ENCODE measurements around the gene ZNF280D. TPM values are rescaled to one million over a fixed set of nuclear protein-coding genes. Genes with fewer than 3 reads are reported as not detected.

ZNF280D gene
- total RNA-seq, 1 donor from 2014 or later = 25.9 TPM

DNA sequence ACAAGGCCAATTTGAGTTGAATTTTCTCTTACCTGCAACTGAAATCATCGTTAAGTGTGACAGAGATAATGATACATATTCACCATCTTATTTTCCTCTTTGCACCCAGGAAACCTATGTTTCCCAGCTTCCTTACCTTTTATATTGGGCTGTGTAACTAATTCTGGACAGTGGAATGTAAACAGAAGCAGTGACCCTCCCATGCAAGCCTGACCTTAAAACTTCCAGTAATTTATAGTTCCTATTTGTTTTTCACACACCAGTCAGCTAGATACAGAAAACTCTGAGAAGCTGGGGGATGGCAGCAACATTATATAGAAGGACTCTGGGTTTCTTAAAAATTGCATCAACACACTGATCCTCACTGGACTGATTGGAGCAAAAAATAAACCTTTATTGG lies 4.5 kb upstream of the ZNF280D start:
- Mint-ChIP-seq H3K36me3 (ENCODE audit: low read depth) (no peaks in the 10 kb centered on the region), H3K27ac (no peak overlapping the region), H3K9me3 (peaks cover 8% of the 10 kb centered on the region), H3K4me3 (no peak overlapping the region), H3K27me3 (peaks cover 4% of the 10 kb centered on the region), H3K4me1 (peaks cover 5% of the 10 kb centered on the region)
- intact Hi-C loops (cut with micrococcal nuclease) = loop anchor here (10.0 kb wide), 1 partner anchor 243 kb away; no protein-coding TSS in a partner anchor
- peak; percentile 13 for DNase-seq

DNA sequence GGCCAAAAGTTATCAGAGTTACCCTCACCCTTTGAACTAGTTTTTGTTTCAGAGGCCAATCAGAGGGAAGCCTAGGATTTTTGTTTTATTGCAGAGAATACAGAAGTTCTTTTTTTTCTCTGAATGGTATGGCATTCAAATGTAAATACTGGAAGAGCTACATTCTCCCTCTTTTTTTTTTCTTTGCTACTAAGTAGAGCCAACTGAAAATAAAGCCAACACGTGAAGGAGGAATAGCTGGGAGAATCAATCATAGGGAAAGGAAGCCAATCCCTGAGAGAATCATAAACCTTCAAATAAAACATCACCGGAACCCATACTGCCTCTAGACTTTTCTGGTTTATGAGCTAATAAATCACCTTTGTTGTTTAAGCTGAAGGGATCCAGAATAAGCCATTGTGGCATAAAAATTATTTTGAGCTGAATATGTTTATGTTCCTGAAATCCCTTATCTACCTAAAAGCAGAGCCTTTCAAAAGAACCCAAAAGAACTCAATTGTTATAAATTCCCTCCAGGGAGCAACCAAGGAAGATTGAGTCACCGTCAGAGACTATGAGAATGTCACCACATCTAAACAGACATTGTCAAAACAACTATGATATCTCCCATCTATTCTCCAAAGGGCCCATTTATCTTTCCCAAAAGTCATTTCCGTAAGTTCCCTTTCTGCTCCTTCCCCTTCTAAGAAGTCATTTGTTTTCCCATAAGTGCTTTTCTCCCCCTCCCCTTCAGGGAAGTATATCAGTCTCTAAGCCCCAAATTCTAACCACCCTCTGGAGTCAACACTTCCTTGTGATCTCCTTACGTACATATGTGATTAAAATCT lies 3.8 kb upstream of the ZNF280D start:
- DNase-seq = peak; percentile 34
- Mint-ChIP-seq H3K27ac (no peak overlapping the region), H3K4me3 (no peak overlapping the region), H3K9me3 (peaks cover 8% of the 10 kb centered on the region), H3K36me3 (ENCODE audit: low read depth) (peaks cover 2% of the 10 kb centered on the region), H3K4me1 (peaks cover 9% of the 10 kb centered on the region), H3K27me3 (peaks cover 2% of the 10 kb centered on the region)
- intact Hi-C loops (cut with micrococcal nuclease) = loop anchor here (10.0 kb wide), 1 partner anchor 242 kb away; no protein-coding TSS in a partner anchor

DNA sequence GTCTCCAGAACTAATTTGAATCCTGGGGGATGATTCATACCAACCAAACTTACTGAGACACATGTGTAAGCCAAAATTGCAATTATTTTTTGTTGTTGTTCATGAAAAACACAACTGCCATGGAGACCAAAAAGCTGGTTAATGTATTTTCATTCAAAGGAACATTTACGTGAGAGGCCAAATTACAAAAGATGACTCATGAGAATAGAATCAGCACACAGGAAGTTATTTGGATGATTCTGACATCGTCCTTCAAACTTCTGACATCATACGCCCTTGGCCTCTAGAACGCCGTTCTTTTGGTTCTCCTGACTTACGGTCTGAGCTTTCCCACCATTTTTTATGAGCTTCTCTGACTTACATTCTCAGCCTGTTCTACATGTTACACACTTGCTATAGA lies 3.0 kb upstream of the ZNF280D start:
- H3K36me3 Mint-ChIP-seq (ENCODE audit: low read depth) = peaks cover 4% of the 10 kb centered on the region
- peaks cover 16% of the 10 kb centered on the region for H3K4me1 Mint-ChIP-seq
- H3K27ac Mint-ChIP-seq = no peak overlapping the region
- peaks cover 2% of the 10 kb centered on the region for H3K27me3 Mint-ChIP-seq
- intact Hi-C loops (cut with micrococcal nuclease) = loop anchor here (10.0 kb wide), 1 partner anchor 242 kb away; no protein-coding TSS in a partner anchor
- peaks cover 8% of the 10 kb centered on the region for H3K9me3 Mint-ChIP-seq
- DNase-seq = peak; percentile 45
- H3K4me3 Mint-ChIP-seq = no peak overlapping the region

DNA sequence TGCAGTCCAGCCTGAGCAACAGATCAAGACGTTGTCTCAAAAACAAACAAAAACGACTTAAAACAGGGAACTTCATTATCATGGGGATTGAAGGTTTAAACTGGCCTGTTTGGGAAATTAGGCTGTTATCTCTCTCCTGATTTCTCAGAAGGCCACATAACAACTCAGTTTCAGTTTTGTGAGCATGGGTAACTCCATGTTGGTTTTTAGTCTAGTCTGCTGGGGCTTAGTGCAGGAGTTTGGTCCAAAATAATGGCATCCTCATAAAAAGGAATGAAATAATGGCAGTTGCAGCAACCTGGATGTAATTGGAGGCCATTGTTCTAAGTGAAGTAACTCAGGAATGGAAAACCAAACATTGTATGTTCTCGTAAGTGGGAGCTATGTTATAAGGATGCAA lies 2.3 kb upstream of the ZNF280D start:
- Mint-ChIP-seq H3K4me3 (no peak overlapping the region), H3K4me1 (peaks cover 22% of the 10 kb centered on the region), H3K27me3 (peaks cover 2% of the 10 kb centered on the region), H3K36me3 (ENCODE audit: low read depth) (peaks cover 10% of the 10 kb centered on the region), H3K27ac (no peak overlapping the region), H3K9me3 (peaks cover 8% of the 10 kb centered on the region)
- DNase-seq = peak; percentile 34
- intact Hi-C loops (cut with micrococcal nuclease) = loop anchor here (10.0 kb wide), 1 partner anchor 241 kb away; no protein-coding TSS in a partner anchor

DNA sequence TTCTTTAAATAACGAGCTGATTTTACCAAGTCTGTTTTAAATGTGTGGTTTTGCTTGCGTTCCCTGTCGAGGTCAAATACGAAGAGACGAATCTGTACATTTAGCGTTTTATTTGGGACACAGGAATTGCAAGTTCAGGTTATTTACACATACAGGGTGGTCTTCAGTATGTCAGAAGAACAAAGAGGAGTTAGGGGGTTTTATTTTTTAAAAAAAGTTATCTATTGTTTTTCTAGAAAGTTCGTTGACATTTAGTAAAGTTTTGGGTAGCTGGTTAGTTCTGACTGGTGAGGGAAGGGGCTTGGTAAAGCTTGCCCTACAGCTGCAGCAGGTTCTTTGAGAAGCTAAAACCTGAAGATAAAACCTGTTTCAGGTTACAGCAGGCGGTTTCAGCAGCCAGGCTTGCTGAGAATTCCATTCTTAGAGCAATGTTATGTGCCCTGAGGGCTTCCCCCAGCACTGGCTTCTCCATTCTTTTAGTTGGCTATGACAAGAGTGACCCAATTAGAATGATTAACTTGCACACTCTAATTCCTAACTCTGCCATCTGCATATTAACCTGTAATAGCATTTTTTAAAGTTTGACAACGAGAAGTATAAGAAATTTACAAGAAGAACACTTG lies 815 bp upstream of the ZNF280D start:
- Mint-ChIP-seq H3K4me3 (peak overlapping the region; percentile 91), H3K9me3 (peaks cover 8% of the 10 kb centered on the region), H3K27ac (no peak overlapping the region), H3K27me3 (peaks cover 2% of the 10 kb centered on the region), H3K4me1 (peaks cover 26% of the 10 kb centered on the region), H3K36me3 (ENCODE audit: low read depth) (peaks cover 17% of the 10 kb centered on the region)
- DNase-seq = peak; percentile 59
- intact Hi-C loops (cut with micrococcal nuclease) = loop anchor here (5.0 to 10.0 kb wide), 2 partner anchors 53 to 239 kb away; no protein-coding TSS in a partner anchor

DNA sequence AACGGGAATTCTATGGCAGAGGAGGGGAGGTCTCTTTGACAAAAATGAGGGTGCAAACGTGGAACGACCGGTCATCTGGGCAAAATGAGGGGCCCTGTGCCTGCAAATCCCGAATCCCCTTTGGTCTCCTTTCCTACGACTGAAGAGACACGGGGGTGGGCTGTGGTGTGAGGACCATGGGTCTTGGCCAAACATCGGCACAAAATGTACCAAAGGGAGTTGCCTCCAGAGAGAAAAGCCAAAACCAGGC lies 498 bp downstream of the ZNF280D start:
- intact Hi-C loops (cut with micrococcal nuclease) = loop anchor here (1.0 to 10.0 kb wide), 4 partner anchors 34 to 238 kb away; partner anchors contain the start of gene TCF12
- peaks cover 29% of the 10 kb centered on the region for H3K4me1 Mint-ChIP-seq
- H3K36me3 Mint-ChIP-seq (ENCODE audit: low read depth) = peaks cover 23% of the 10 kb centered on the region

DNA sequence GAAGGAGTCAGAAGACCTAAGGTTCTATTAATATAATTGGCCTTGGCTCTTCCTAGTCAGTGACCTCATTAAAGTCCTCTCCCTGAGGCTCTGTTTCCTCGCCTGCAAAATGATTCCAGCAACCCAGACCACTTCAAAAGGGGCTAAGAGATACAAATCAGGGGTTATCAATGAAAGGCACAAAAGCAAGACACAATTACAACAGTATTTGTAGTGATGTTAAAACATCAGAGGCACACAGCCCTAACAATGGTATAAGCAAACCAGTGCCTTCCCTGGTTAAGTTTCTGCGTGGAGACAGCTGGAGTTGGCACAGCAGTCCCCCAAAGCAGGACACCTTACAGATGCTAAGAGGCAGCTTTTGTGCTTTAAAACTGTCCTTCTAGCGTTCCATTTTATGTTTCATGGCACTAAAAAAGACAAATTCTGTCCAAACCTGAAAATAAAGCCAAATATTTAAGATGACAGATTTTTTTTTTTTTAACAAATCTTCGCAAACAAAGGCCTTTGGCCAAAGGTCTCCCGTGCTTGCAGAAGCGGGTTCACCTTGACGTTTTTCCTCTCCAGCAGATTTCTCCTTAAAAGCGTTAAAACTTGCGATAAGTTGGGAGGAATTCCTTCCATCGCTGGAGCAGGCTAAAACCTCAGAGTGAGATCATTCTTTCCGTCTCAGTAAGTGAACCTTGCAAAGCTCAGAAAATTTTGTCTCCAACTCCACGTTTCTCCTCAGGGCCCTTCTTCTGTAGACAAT lies 999 bp downstream of the ZNF280D start:
- Mint-ChIP-seq H3K4me1 (peaks cover 29% of the 10 kb centered on the region), H3K9me3 (peaks cover 12% of the 10 kb centered on the region), H3K4me3 (peak overlapping the region; percentile 91), H3K27ac (peak overlapping the region; percentile 96), H3K36me3 (ENCODE audit: low read depth) (peaks cover 28% of the 10 kb centered on the region), H3K27me3 (peaks cover 2% of the 10 kb centered on the region)
- intact Hi-C loops (cut with micrococcal nuclease) = loop anchor here (1.0 to 10.0 kb wide), 4 partner anchors 34 to 238 kb away; partner anchors contain the start of gene TCF12
- DNase-seq = peak; percentile 69

More for the DNA sequence above, 498 bp downstream of the ZNF280D start:
- Mint-ChIP-seq H3K9me3 (peaks cover 8% of the 10 kb centered on the region), H3K4me3 (peak overlapping the region; percentile 91), H3K27me3 (peaks cover 2% of the 10 kb centered on the region), H3K27ac (peak overlapping the region; percentile 96)
- no peak for DNase-seq

DNA sequence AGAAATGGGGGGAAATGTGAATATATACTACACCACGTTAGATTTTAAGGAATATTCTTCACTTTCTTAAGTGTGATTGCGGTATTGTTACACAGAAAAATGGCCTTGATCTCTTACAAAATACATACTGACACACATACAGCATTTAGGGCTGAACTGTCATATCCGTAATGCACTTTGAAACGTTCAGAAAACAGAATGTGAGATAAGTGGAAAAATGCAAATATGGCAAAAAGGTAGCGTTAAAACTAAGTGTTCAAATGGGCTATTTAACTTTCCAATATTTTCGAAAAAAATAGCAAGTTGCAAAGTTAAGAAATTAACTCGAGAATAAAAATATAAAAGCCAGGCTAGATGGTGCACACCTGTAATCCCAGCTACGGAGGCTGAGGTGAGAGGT lies 1.8 kb downstream of the ZNF280D start:
- no peak overlapping the region for H3K27ac Mint-ChIP-seq
- H3K4me3 Mint-ChIP-seq = peak overlapping the region; percentile 91
- peaks cover 2% of the 10 kb centered on the region for H3K27me3 Mint-ChIP-seq
- H3K9me3 Mint-ChIP-seq = peaks cover 12% of the 10 kb centered on the region
- intact Hi-C loops (cut with micrococcal nuclease) = loop anchor here (5.0 to 10.0 kb wide), 2 partner anchors 56 to 237 kb away; no protein-coding TSS in a partner anchor
- no peak for DNase-seq
- peaks cover 34% of the 10 kb centered on the region for H3K36me3 Mint-ChIP-seq (ENCODE audit: low read depth)
- H3K4me1 Mint-ChIP-seq = peaks cover 29% of the 10 kb centered on the region

DNA sequence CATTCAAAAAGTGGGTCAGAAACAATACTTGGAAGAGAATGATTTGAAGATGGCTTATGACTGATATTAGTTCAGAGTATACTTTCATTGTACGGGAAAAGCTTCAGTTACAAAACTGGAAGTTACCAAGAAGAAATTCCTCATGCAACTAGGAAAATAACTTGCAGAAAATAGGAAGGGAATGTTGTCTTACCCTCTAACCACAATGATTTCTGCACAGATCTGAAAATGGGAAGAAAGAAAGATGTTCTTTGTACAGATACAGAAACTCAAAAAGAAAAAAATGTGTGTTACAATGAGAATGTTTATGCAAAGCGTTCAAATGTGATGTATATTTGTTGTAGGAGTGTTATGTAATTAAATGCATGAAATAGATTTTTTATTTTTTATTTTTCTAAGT lies 3.7 kb downstream of the ZNF280D start:
- intact Hi-C loops (cut with micrococcal nuclease) = no loop called here
- H3K4me1 Mint-ChIP-seq = peaks cover 32% of the 10 kb centered on the region
- no peak for DNase-seq
- no peak overlapping the region for H3K27ac Mint-ChIP-seq
- no peak overlapping the region for H3K4me3 Mint-ChIP-seq
- H3K36me3 Mint-ChIP-seq (ENCODE audit: low read depth) = peaks cover 38% of the 10 kb centered on the region
- peaks cover 3% of the 10 kb centered on the region for H3K9me3 Mint-ChIP-seq
- no peaks in the 10 kb centered on the region for H3K27me3 Mint-ChIP-seq

DNA sequence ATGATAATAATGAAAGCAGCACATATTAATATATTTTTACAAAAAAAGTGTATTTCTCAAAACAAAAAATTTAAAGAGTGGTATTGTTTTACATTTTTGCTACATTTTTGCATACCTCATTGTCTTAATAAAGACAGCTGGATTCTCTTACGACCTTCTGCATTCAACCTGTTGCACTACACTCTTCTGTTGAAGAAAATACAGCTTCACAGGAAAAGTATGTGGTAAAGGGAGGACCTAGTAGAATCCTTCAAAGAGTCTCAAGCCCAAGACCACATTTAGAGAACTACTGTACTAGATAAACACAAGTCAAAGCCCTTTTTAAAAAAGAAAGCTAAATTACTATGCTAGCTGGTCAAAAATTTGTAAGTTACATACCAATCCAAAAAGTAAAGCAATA lies 7.9 kb downstream of the ZNF280D start:
- peaks cover 31% of the 10 kb centered on the region for H3K4me1 Mint-ChIP-seq
- peaks cover 45% of the 10 kb centered on the region for H3K36me3 Mint-ChIP-seq (ENCODE audit: low read depth)
- intact Hi-C loops (cut with micrococcal nuclease) = no loop called here
- H3K9me3 Mint-ChIP-seq = peaks cover 9% of the 10 kb centered on the region
- no peak overlapping the region for H3K27ac Mint-ChIP-seq
- no peaks in the 10 kb centered on the region for H3K27me3 Mint-ChIP-seq
- DNase-seq = no peak
- no peak overlapping the region for H3K4me3 Mint-ChIP-seq

DNA sequence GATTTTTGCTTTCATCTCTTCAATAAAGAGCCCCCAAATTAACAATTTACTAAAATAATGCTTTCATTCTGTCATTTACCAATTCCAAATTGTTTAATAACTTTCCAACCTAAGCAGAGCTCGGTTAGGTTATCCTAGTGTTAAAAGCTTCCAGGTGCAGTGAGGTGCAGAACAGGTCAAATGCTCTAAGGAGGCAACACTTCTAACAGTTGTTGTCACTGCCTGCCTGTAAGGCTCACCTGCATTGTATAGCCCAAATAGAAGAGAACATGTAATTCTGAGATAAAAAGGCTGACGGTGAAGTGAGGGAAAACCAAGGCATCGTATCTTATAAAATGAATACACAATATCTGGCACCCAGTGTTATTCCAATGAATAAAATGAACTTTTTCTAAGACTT lies 9.1 kb downstream of the ZNF280D start:
- Mint-ChIP-seq H3K4me1 (peaks cover 30% of the 10 kb centered on the region), H3K36me3 (ENCODE audit: low read depth) (peaks cover 41% of the 10 kb centered on the region), H3K9me3 (peaks cover 9% of the 10 kb centered on the region), H3K27ac (no peak overlapping the region), H3K4me3 (no peak overlapping the region), H3K27me3 (no peaks in the 10 kb centered on the region)
- intact Hi-C loops (cut with micrococcal nuclease) = no loop called here
- no peak for DNase-seq

DNA sequence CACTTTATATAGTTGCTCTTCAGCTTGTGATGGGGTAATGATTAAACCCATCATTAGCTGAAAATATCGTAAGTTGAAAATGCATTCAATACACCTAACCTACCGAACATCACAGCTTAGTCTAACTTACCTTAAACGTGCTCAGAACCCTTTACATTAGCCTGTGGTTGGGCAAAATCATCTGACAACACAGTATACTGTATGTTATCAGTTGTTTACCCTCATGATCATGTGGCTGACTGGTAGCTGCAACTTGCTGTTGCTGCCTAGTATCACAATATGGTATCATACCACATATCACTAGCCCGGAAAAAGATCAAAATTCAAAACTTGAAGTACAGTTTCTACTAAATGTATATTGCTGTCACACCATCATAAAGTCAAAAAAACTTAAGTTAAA lies 9.5 kb downstream of the ZNF280D start:
- intact Hi-C loops (cut with micrococcal nuclease) = no loop called here
- no peak overlapping the region for H3K4me3 Mint-ChIP-seq
- peaks cover 9% of the 10 kb centered on the region for H3K9me3 Mint-ChIP-seq
- DNase-seq = no peak
- no peak overlapping the region for H3K27ac Mint-ChIP-seq
- peaks cover 31% of the 10 kb centered on the region for H3K4me1 Mint-ChIP-seq
- peaks cover 38% of the 10 kb centered on the region for H3K36me3 Mint-ChIP-seq (ENCODE audit: low read depth)
- no peaks in the 10 kb centered on the region for H3K27me3 Mint-ChIP-seq

DNA sequence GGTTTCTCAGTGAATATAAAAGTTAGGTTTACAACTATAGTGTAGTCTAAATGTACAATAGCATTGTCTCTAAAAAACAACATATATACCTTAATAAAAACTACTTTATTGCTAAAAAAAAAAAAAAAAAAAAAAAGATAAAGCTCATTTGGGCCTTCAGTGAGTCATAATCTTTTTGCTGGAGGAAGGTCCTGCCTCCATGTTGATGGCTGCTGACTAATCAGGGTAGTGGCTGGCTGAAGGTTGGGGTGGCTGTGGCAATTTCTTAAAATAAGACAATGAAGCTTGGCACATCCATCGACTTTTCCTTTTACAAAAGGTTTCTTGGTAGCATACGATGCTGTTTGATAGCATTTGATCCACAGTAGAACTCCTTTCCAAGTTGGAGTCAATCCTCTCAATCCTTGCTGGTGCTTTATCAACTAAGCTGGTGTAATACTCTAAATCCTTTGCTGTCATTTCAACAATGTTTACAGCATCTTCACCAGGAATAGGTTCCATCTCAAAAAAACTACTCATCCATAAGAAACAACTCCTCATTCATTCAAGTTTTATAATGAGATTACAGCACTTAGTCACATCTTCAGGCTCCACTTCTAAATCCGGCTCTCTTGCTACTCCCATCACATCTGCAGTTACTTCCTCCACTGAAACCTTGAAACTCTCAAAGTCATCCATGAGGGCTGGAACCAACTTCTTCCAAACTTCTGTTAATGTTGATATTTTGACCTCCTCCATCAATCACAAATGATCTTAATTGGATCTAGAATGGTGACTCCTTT lies 13.3 kb downstream of the ZNF280D start:
- Mint-ChIP-seq H3K36me3 (ENCODE audit: low read depth) (peaks cover 23% of the 10 kb centered on the region), H3K4me3 (no peak overlapping the region), H3K9me3 (peaks cover 6% of the 10 kb centered on the region), H3K4me1 (peaks cover 29% of the 10 kb centered on the region), H3K27me3 (no peaks in the 10 kb centered on the region), H3K27ac (no peak overlapping the region)
- DNase-seq = no peak
- intact Hi-C loops (cut with micrococcal nuclease) = no loop called here
